Fibroblast of lung (primary cell): ENCODE data around the gene DCXR. TPM values are rescaled to one million over a fixed set of nuclear protein-coding genes. Genes with fewer than 3 reads are reported as not detected.

Source experiments
- DNase-seq, 2 donors: peaks; one replicate each; pipeline versions ENCODE4 v3.0.0 to v3.0.0-alpha.2; 2010; ENCODE audit warnings: low read depth in 2 of 2
- H2AFZ ChIP-seq: 2 replicates; pipeline ENCODE4 v1.5.1; 2012; ENCODE audit warnings: low read length, control low read depth, inconsistent platforms
- H3K27ac ChIP-seq: 2 replicates; pipeline ENCODE4 v1.5.1; 2011; ENCODE audit warnings: low read length, control low read depth; ENCODE audit not compliant: insufficient read depth
- H3K27me3 ChIP-seq: 2 replicates; pipeline ENCODE4 v1.5.1; 2011; ENCODE audit warnings: mild to moderate bottlenecking, low read length; ENCODE audit not compliant: control insufficient read depth, insufficient read depth
- H3K36me3 ChIP-seq: 2 replicates; pipeline ENCODE4 v1.5.1; 2011; ENCODE audit warnings: low read length; ENCODE audit not compliant: control insufficient read depth, insufficient read depth
- H3K4me1 ChIP-seq: 2 replicates; pipeline ENCODE4 v1.5.1; 2011; ENCODE audit warnings: low read length; ENCODE audit not compliant: control insufficient read depth, insufficient read depth; ENCODE audit errors: extremely low read depth
- H3K4me2 ChIP-seq: 2 replicates; pipeline ENCODE4 v1.5.1; 2011; ENCODE audit warnings: low read length, control low read depth; ENCODE audit not compliant: insufficient read depth; ENCODE audit errors: extremely low read depth
- H3K4me3 ChIP-seq, 4 experiments: fragments of 200-600 bp in 1 of 4; sonication (generic) in 1 of 4; replicated peaks in 1 of 4; 2 replicates each; pipeline ENCODE4 v1.5.1; 2011 to 2016; ENCODE audit warnings: low read length in 4 of 4, low read depth in 3 of 4, mild to moderate bottlenecking in 3 of 4, control low read depth in 2 of 4, inconsistent platforms in 1 of 4, mixed read lengths in 1 of 4; ENCODE audit not compliant: insufficient read depth in 1 of 4; ENCODE audit errors: control extremely low read depth in 1 of 4
- H3K79me2 ChIP-seq: 2 replicates; pipeline ENCODE4 v1.5.1; 2012; ENCODE audit warnings: mild to moderate bottlenecking, low read length, inconsistent platforms; ENCODE audit not compliant: control insufficient read depth, insufficient read depth
- H3K9ac ChIP-seq: 2 replicates; pipeline ENCODE4 v1.5.1; 2011; ENCODE audit warnings: mild to moderate bottlenecking, low read length, control low read depth; ENCODE audit not compliant: insufficient read depth
- H3K9me3 ChIP-seq: 2 replicates; pipeline ENCODE4 v1.5.1; 2012; ENCODE audit warnings: low read depth, low read length; ENCODE audit not compliant: control insufficient read depth, insufficient read depth
- H4K20me1 ChIP-seq: 2 replicates; pipeline ENCODE4 v1.5.1; 2011; ENCODE audit warnings: low read length; ENCODE audit not compliant: control insufficient read depth, insufficient read depth; ENCODE audit errors: extremely low read depth
- EZH2 ChIP-seq: IDR thresholded peaks from 2 replicates; pipeline ENCODE4 v1.5.1; 2012; ENCODE audit warnings: low read length, control low read depth, mild to moderate bottlenecking; ENCODE audit errors: missing control alignments
- polyA plus RNA-seq, 2 donors: library from polyadenylated mRNA; depleted of rRNA in 1 of 2; stranded (reverse) in 1 of 2; unstranded in 1 of 2; fragments of >200 nt; gene quantifications; 2 replicates each; pipeline ENCODE4 v1.2.1, GENCODE V29; 2011 to 2012; ENCODE audit warnings: missing spikeins in 1 of 2
- total RNA-seq: library from RNA; depleted of rRNA; stranded (reverse); fragments of >200 nt; gene quantifications from 2 replicates; pipeline ENCODE4 v1.2.1, GENCODE V29; 2014
- TF ChIP-seq, protein P1 (sequence below), 2 donors: IDR thresholded peaks in 1 of 2; conservative IDR thresholded peaks in 1 of 2; 1 replicate in 1 of 2; 2 replicates in 1 of 2; pipeline ENCODE4 v1.5.1; 2011 to 2012; ENCODE audit warnings: low read length in 2 of 2, control low read depth in 1 of 2, inconsistent platforms in 1 of 2, low read depth in 1 of 2, mild to moderate bottlenecking in 1 of 2

The DCXR gene
- total and polyA plus RNA-seq, 2 donors (not counting 1 experiment from before 2014, with no cell fraction given): 34.8 to 43.6 TPM

DNA sequence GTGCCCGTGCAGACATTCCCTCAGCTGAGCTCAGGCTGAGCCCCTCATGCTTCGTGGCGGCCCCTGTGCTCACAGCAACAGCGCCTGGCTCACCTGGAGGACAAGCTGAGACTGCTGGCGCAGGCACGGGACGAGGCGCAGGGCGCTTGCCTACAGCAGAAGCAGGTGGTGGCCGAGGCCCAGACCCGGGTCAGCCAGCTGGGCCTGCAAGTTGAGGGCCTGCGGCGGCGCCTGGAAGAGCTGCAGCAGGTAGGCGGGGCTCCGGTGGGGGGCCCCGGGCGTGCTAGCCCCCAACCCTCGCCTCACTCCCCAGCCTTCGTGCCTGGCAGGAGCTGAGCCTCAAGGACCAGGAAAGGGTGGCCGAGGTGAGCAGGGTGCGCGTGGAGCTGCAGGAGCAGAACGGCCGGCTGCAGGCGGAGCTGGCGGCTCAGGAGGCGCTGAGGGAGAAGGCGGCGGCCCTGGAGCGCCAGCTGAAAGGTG, 7.5 kb downstream of the DCXR start:
- no peak overlapping the region for H3K27ac ChIP-seq
- no peak overlapping the region for H3K4me2 ChIP-seq

DNA sequence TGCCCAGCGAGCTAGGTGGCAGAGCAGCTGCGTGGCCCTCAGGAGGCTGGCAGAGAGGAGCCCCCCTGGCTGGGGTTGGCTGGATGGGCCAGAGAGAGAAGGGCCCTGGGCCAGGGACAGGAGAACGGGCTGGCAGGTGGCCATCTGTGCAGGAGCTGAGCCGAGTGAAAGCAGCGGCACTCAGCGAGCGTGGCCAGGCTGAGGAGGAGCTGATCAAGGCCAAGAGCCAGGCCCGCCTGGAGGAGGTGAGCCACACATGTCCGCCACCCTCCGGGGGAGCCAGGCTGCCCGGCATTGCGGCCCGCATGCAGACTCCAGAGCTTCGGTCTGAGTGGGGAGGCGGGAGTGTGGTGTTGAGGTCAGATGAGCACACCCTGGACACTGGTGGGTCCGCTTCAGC, 8.1 kb downstream of the DCXR start:
- TF ChIP-seq EZH2: no peak
- TF ChIP-seq, protein P1, sequence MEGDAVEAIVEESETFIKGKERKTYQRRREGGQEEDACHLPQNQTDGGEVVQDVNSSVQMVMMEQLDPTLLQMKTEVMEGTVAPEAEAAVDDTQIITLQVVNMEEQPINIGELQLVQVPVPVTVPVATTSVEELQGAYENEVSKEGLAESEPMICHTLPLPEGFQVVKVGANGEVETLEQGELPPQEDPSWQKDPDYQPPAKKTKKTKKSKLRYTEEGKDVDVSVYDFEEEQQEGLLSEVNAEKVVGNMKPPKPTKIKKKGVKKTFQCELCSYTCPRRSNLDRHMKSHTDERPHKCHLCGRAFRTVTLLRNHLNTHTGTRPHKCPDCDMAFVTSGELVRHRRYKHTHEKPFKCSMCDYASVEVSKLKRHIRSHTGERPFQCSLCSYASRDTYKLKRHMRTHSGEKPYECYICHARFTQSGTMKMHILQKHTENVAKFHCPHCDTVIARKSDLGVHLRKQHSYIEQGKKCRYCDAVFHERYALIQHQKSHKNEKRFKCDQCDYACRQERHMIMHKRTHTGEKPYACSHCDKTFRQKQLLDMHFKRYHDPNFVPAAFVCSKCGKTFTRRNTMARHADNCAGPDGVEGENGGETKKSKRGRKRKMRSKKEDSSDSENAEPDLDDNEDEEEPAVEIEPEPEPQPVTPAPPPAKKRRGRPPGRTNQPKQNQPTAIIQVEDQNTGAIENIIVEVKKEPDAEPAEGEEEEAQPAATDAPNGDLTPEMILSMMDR (conservative IDR thresholded peaks at IDR 0.05 in 1 of 2, IDR thresholded peaks at IDR 0.05 in 1 of 2; ENCODE audit: low read depth in 1 of 2, low read length in 2 of 2): no peak
- DNase-seq: no peak
- H3K4me1 ChIP-seq: no peaks in the 10 kb centered on the region
- H3K4me3 ChIP-seq: no peak overlapping the region
- H3K36me3 ChIP-seq: no peaks in the 10 kb centered on the region
- no peaks in the 10 kb centered on the region for H3K27me3 ChIP-seq
- no peak overlapping the region for H3K9ac ChIP-seq
- H3K4me2 ChIP-seq: no peak overlapping the region
- no peak overlapping the region for H3K27ac ChIP-seq
- no peaks in the 10 kb centered on the region for H4K20me1 ChIP-seq
- no peaks in the 10 kb centered on the region for H3K79me2 ChIP-seq
- H3K9me3 ChIP-seq: no peaks in the 10 kb centered on the region
- no peak overlapping the region for H2AFZ ChIP-seq

More for the DNA sequence above, 7.5 kb downstream of the DCXR start:
- Histone ChIP-seq H3K9me3 (no peaks in the 10 kb centered on the region), H3K4me3 (no peak overlapping the region), H2AFZ (no peak overlapping the region), H3K27me3 (no peaks in the 10 kb centered on the region), H4K20me1 (no peaks in the 10 kb centered on the region), H3K36me3 (no peaks in the 10 kb centered on the region), H3K4me1 (no peaks in the 10 kb centered on the region), H3K9ac (no peak overlapping the region), H3K79me2 (no peaks in the 10 kb centered on the region)
- no peak for DNase-seq
- TF ChIP-seq, protein P1 (conservative IDR thresholded peaks at IDR 0.05 in 1 of 2, IDR thresholded peaks at IDR 0.05 in 1 of 2; ENCODE audit: low read depth in 1 of 2, low read length in 2 of 2): no peak
- TF ChIP-seq EZH2: no peak

DNA sequence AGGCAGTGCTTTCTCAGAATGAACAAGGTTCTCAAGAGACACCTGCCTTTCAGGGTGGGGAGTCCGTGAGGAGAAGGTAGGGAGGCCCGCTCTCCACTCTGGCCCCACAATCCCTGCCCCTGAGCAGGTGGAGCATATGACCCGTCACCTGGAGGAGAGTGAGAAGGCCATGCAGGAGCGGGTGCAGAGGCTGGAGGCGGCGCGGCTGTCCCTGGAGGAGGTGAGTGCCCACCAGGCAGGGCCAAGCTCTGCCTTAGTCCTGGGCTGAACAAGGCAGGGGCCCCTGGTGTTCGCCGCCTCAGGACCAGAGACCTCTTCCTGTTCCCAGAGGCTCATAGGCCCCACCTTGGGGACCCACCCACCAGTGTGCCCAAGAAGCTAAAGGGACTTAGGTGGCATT, 8.5 kb downstream of the DCXR start:
- H3K9ac ChIP-seq: no peak overlapping the region
- no peak for DNase-seq
- no peak for TF ChIP-seq EZH2
- TF ChIP-seq, protein P1 (conservative IDR thresholded peaks at IDR 0.05 in 1 of 2, IDR thresholded peaks at IDR 0.05 in 1 of 2; ENCODE audit: low read depth in 1 of 2, low read length in 2 of 2): no peak

More for the DNA sequence above, 8.5 kb downstream of the DCXR start:
- Histone ChIP-seq H4K20me1 (no peaks in the 10 kb centered on the region), H3K9me3 (no peaks in the 10 kb centered on the region), H3K27ac (no peak overlapping the region), H3K36me3 (no peaks in the 10 kb centered on the region), H3K4me2 (no peak overlapping the region), H3K79me2 (no peaks in the 10 kb centered on the region), H3K27me3 (no peaks in the 10 kb centered on the region), H3K4me1 (peaks cover 4% of the 10 kb centered on the region), H2AFZ (no peak overlapping the region), H3K4me3 (no peak overlapping the region)
